Neural crest cell (in vitro differentiated cells): ENCODE data around the gene GGT7. TPM values are rescaled to one million over a fixed set of nuclear protein-coding genes. Genes with fewer than 3 reads are reported as not detected.

ENCODE experiments used
- DNase-seq: peaks from one replicate; pipeline ENCODE4 v3.0.0; 2021; ENCODE audit warnings: low read depth, mixed read lengths, low spot score
- H3K27ac Mint-ChIP-seq: one replicate; pipeline ENCODE4 v1.8.0; 2021; ENCODE audit warnings: mild to moderate bottlenecking, mixed read lengths; ENCODE audit not compliant: unreplicated experiment
- H3K27me3 Mint-ChIP-seq: 2 replicates; pipeline ENCODE4 v1.8.0; 2021; ENCODE audit warnings: low read depth, mild to moderate bottlenecking, mixed read lengths
- H3K36me3 Mint-ChIP-seq: 2 replicates; pipeline ENCODE4 v1.8.0; 2021; ENCODE audit warnings: low read depth, mild to moderate bottlenecking, mixed read lengths
- H3K4me1 Mint-ChIP-seq: 2 replicates; pipeline ENCODE4 v1.8.0; 2021; ENCODE audit warnings: mixed read lengths
- H3K4me3 Mint-ChIP-seq: one replicate; pipeline ENCODE4 v1.8.0; 2021; ENCODE audit warnings: mild to moderate bottlenecking, mixed read lengths
- H3K9me3 Mint-ChIP-seq: 2 replicates; pipeline ENCODE4 v1.8.0; 2021; ENCODE audit warnings: mixed read lengths
- long read RNA-seq: library from polyadenylated mRNA; unstranded; transcript quantifications from one replicate; pipeline ENCODE4 v2.0.0, GENCODE V29; 2020
- total RNA-seq: library from RNA; stranded (reverse); gene quantifications from 2 replicates; pipeline ENCODE4 v1.2.1, GENCODE V29; 2021
- TF ChIP-seq, protein P1 (sequence below): fragments of 200-600 bp; sonication (generic); conservative IDR thresholded peaks from 2 replicates; pipeline ENCODE4 v1.5.0; 2021; ENCODE audit warnings: antibody characterized with exemption, mild to moderate bottlenecking

GGT7 gene
- total RNA-seq, result 64.1 and 67.7 TPM in 2 replicates
- long read RNA-seq, partial matches to known transcripts, result 6 of 9 reads
- long read RNA-seq, other reads (novel, unspliced or antisense), result 1 of 9 reads

GRCh38 chr20:34872622-34873224 is at the start of gene GGT7:
Gene GGT7, minus strand, starts transcription at chr20:34872856. Its CDS starts 41 bp downstream, at chr20:34872815.
- Mint-ChIP-seq H3K27ac (peak within 1 kb of the TSS; percentile 72), H3K4me1 (peaks cover 64% of the 10 kb centered on the region), H3K36me3 (no peaks in the 10 kb centered on the region), H3K27me3 (no peaks in the 10 kb centered on the region), H3K9me3 (peaks cover 3% of the 10 kb centered on the region), H3K4me3 (peak within 1 kb of the TSS; percentile 96)
- TF ChIP-seq, protein P1, sequence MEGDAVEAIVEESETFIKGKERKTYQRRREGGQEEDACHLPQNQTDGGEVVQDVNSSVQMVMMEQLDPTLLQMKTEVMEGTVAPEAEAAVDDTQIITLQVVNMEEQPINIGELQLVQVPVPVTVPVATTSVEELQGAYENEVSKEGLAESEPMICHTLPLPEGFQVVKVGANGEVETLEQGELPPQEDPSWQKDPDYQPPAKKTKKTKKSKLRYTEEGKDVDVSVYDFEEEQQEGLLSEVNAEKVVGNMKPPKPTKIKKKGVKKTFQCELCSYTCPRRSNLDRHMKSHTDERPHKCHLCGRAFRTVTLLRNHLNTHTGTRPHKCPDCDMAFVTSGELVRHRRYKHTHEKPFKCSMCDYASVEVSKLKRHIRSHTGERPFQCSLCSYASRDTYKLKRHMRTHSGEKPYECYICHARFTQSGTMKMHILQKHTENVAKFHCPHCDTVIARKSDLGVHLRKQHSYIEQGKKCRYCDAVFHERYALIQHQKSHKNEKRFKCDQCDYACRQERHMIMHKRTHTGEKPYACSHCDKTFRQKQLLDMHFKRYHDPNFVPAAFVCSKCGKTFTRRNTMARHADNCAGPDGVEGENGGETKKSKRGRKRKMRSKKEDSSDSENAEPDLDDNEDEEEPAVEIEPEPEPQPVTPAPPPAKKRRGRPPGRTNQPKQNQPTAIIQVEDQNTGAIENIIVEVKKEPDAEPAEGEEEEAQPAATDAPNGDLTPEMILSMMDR, result peak; percentile 85
- peak; percentile 92 for DNase-seq

DNA sequence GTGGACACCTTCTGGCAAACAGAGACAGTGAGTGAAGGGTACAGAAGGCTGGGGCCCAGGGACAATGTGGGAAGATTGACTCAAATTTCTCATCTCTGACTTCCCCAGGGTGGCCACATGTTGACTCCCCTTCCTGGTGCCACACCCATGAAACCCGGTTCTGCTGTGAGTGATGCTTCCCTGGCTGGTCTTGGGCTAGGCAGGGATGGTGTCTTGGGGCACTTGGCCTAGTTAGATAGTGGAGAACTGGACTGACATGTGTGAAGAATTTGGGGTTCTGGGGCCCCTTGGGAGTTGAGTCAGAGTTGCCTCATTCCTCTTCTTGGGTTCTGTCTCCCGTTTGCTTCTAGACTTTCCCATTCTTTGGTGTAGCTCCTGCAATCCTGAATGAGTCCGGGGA is 48.8 kb upstream of the GGT7 start:
- Mint-ChIP-seq H3K27me3 (no peaks in the 10 kb centered on the region), H3K4me3 (no peak overlapping the region), H3K4me1 (no peaks in the 10 kb centered on the region), H3K36me3 (peaks cover 24% of the 10 kb centered on the region), H3K9me3 (no peaks in the 10 kb centered on the region), H3K27ac (no peak overlapping the region)
- TF ChIP-seq, protein P1, result no peak
- DNase-seq, result no peak

- Mint-ChIP-seq H3K4me3 (no peak overlapping the region), H3K9me3 (no peaks in the 10 kb centered on the region)
- TF ChIP-seq, protein P1, result no peak
Observed at GRCh38 chr20:34920055-34920454, 47.4 kb upstream of the GGT7 start.

DNA sequence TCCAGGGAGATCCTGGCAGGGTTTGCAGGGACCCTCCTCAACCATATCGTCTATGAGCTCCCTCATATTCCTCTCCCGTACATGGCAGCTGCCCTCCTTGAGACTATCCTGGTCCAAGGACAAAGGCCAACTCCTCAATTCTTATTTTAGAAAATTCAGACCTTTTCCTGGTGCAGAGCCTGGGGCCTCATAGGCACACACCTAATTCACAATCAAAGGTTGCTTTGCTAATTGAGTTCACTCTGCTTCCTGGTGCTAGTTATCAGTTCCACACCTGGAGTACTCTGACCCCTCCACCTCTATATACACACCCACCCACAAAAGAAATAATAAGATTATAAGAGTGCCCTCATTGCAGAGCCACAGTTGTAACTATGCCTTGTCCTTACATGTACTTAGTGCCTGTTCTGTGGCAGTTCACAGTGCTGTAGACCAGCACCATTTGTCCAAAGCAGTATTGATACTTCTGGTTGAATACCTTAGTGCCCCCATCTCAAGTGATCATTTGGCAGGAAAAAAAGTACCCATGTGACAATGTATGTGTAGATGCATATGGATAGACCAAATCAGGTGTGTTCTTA is 44.2 kb upstream of the GGT7 start:
- TF ChIP-seq, protein P1, result no peak

More at GRCh38 chr20:34920055-34920454, 47.4 kb upstream of the GGT7 start:
- DNase-seq, result no peak
- H3K27me3 Mint-ChIP-seq, result no peaks in the 10 kb centered on the region
- H3K4me1 Mint-ChIP-seq, result no peaks in the 10 kb centered on the region
- H3K36me3 Mint-ChIP-seq, result peaks cover 18% of the 10 kb centered on the region
- H3K27ac Mint-ChIP-seq, result no peak overlapping the region

DNA sequence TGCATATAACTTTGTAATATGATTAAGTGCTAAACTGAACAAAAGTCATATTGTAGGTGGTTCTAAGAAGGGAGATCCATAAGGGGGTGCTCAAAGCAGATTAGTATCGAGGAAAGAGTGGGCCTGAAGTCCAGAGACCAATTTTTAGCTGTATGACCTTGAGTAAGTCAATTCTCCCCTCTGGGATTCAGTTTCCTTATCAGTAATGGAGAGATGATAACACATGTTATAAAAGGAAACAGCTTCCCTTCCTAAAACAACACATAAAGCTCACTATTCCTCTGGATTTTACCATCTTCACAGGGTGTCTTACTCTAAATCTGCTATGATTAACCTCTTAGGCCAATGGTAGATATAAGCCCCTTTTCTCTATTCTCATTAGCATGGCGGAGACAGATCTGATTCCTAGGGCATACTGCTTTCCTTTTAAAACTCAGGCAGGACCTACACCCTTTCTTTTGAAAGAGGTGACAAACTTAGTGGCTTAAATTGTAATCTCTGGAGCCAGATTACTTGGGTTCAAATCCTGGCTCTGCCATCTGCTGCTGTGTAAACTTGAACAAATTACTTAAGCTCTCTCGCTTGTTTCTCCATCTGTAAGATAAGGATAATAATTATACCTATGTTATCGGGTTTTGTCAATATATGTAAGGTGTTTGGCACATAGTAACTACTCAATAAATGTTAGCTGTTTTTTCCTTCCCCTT is 43.2 kb upstream of the GGT7 start:
- Mint-ChIP-seq H3K36me3 (peaks cover 23% of the 10 kb centered on the region), H3K27me3 (no peaks in the 10 kb centered on the region), H3K4me1 (no peaks in the 10 kb centered on the region), H3K27ac (no peak overlapping the region), H3K9me3 (no peaks in the 10 kb centered on the region), H3K4me3 (no peak overlapping the region)
- no peak for DNase-seq
- TF ChIP-seq, protein P1, result no peak

More for the DNA sequence above, 44.2 kb upstream of the GGT7 start:
- no peak for DNase-seq
- H3K4me1 Mint-ChIP-seq, result no peaks in the 10 kb centered on the region
- H3K4me3 Mint-ChIP-seq, result no peak overlapping the region
- no peak overlapping the region for H3K27ac Mint-ChIP-seq
- no peaks in the 10 kb centered on the region for H3K27me3 Mint-ChIP-seq
- peaks cover 20% of the 10 kb centered on the region for H3K36me3 Mint-ChIP-seq
- H3K9me3 Mint-ChIP-seq, result no peaks in the 10 kb centered on the region
